ENCODE measurements around the gene SFXN2.

- no peak for TF ChIP-seq CTCF (conservative IDR thresholded peaks at IDR 0.05; ENCODE audit: low read depth in 2 of 2)
- TF ChIP-seq EZH2phosphoT487 (IDR thresholded peaks at IDR 0.05; ENCODE audit: unreplicated experiment): no peak
- TF ChIP-seq STAT1 (IDR thresholded peaks at IDR 0.05; ENCODE audit: unreplicated experiment): no peak
- TF ChIP-seq EZH2 (IDR thresholded peaks at IDR 0.05; ENCODE audit: low read depth, unreplicated experiment): no peak
Observed at GRCh38 chr10:102763037-102763607, 48.7 kb downstream of the SFXN2 start.

Measured in GM23338 (cell line).